Fibroblast of peridontal ligament (primary cell): Measurements from ENCODE around the gene GNRH2.
"Not testable (repeated sequence)": the region's sequence is repeated elsewhere in the genome, so short reads cannot be mapped to it uniquely, and the experiment has no call there.

Source experiments
- DNase-seq: peaks from one replicate; pipeline ENCODE4 v3.0.0-alpha.2; 2010; ENCODE audit errors: extremely low read depth

Gene GNRH2

GRCh38 chr20:3072530-3073250 lies 29.3 kb downstream of the GNRH2 start:
- no peak for DNase-seq

GRCh38 chr20:3073251-3073643 lies 29.8 kb downstream of the GNRH2 start:
- not testable (repeated sequence) for DNase-seq

- no peak for DNase-seq
Observed at GRCh38 chr20:3074812-3075211, 31.4 kb downstream of the GNRH2 start.

GRCh38 chr20:3075315-3075714 lies 31.9 kb downstream of the GNRH2 start:
- DNase-seq: not testable (repeated sequence)

- DNase-seq: no peak
Observed at GRCh38 chr20:3077618-3078134, 34.3 kb downstream of the GNRH2 start.

GRCh38 chr20:3080939-3081388 lies 37.5 kb downstream of the GNRH2 start:
- peak; percentile 60 for DNase-seq

GRCh38 chr20:3081641-3082040 lies 38.2 kb downstream of the GNRH2 start:
- DNase-seq: no peak

- no peak for DNase-seq
Observed at GRCh38 chr20:3082306-3082951, 39.0 kb downstream of the GNRH2 start.

GRCh38 chr20:3082955-3083952 lies 39.8 kb downstream of the GNRH2 start:
- DNase-seq: no peak

- no peak for DNase-seq
Observed at GRCh38 chr20:3084283-3084985, 41.0 kb downstream of the GNRH2 start, which contains the start of gene AVP. AVP (minus strand) TSS chr20:3084724; CDS start chr20:3084674, 50 bp downstream.

GRCh38 chr20:3084986-3085360 lies 41.6 kb downstream of the GNRH2 start:
- DNase-seq: no peak

- no peak for DNase-seq
Observed at GRCh38 chr20:3085571-3086072, 42.2 kb downstream of the GNRH2 start.

- DNase-seq: no peak
Observed at GRCh38 chr20:3088031-3088430, 44.6 kb downstream of the GNRH2 start.

- no peak for DNase-seq
Observed at GRCh38 chr20:3090565-3090964, 47.1 kb downstream of the GNRH2 start.

- no peak for DNase-seq
Observed at GRCh38 chr20:3092611-3093379, 49.4 kb downstream of the GNRH2 start.

- no peak for DNase-seq
Observed at GRCh38 chr20:3093861-3094361, 50.5 kb downstream of the GNRH2 start.

- DNase-seq: no peak
Observed at GRCh38 chr20:3094848-3095629, 51.6 kb downstream of the GNRH2 start.
